Activated CD8-positive, alpha-beta T cell treated with anti-CD3 and anti-CD28 coated beads for 36 hours (primary cell): ENCODE results near the gene TGFBI. TPM values are rescaled to one million over a fixed set of nuclear protein-coding genes. Genes with fewer than 3 reads are reported as not detected.

Experiments used
- ATAC-seq: fragments of 200-7000 bp; cut with Tn5 transposase; one replicate; pipeline ENCODE4 v1.10.0; 2021; ENCODE audit warnings: mild to moderate bottlenecking, moderate library complexity
- CTCF ChIA-PET: fragments of 350-600 bp; sonication (Branson Sonifier 250); formaldehyde crosslinking; loops from one replicate; lab custom pipeline; 2021; ENCODE audit warnings: antibody characterized with exemption; lab: Charles Lee
- POLR2A ChIA-PET: fragments of 350-600 bp; sonication (Branson Sonifier 250); formaldehyde crosslinking; loops from one replicate; lab custom pipeline; 2021; ENCODE audit warnings: antibody characterized with exemption; lab: Charles Lee
- DNase-seq: peaks from one replicate; pipeline ENCODE4 v3.0.0-alpha.2; 2020
- H3K27ac Mint-ChIP-seq: one replicate; pipeline ENCODE4 v1.8.0; 2021; ENCODE audit warnings: mild to moderate bottlenecking, mixed read lengths
- H3K27me3 Mint-ChIP-seq: one replicate; pipeline ENCODE4 v1.8.0; 2021; ENCODE audit warnings: mixed read lengths
- H3K36me3 Mint-ChIP-seq: one replicate; pipeline ENCODE4 v1.8.0; 2021; ENCODE audit warnings: low read depth, mixed read lengths
- H3K4me1 Mint-ChIP-seq: one replicate; pipeline ENCODE4 v1.8.0; 2021; ENCODE audit warnings: low read depth, mixed read lengths
- H3K4me3 Mint-ChIP-seq: one replicate; pipeline ENCODE4 v1.8.0; 2021; ENCODE audit warnings: mild to moderate bottlenecking, moderate library complexity, mixed read lengths
- H3K9me3 Mint-ChIP-seq: one replicate; pipeline ENCODE4 v1.8.0; 2021; ENCODE audit warnings: mixed read lengths
- intact Hi-C: fragments of 100-400 bp; cut with micrococcal nuclease; formaldehyde crosslinking; loops from one replicate; pipeline ENCODE4 v1.10.0; 2022
- total RNA-seq, 2 experiments: library from RNA; stranded (reverse); gene quantifications; one replicate each; pipeline ENCODE4 v1.2.3, GENCODE V29; 2021
- TF ChIP-seq, protein P1 (sequence below): fragments of 200-600 bp; IDR thresholded peaks from one replicate; pipeline ENCODE4 v1.8.0; 2022; ENCODE audit warnings: antibody characterized with exemption, mild to moderate bottlenecking

The TGFBI gene
- total RNA-seq, 2 experiments from 2014 or later, result not detected

DNA sequence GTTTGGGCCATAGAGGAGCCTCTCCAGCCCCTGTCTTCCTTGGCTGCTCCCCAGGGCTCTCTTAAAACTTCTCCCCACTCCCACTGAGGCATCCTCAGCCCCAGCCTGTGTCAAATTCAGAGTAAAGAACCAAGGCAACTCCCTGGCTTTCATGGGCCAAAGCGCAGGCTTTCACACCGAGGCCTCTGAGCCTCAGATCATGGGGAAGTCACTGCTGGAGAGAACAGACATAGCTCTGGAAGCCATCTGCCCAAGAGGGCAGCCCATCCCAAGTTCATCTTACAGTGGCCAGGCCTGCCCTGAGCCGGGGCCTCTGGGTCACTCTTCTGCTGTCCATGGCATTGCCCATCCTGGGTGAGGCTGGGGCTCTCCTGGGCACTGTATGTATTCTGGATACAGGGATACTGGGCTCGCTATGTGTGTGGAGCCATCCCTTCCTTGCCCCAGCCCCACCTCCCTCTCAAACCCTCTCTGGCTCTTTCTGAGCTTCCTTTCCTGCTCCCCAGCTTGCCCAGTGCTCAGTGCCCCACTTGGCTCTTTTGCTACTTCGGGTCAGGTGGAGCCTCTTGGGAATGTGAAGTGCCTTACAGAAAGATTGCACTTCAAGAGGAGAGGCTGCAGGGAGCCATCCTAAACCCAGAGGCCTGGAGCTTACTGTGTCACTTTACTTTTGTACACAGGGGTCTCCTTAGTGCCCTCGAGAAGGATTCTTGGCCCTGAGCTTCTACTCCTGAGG, 33.0 kb downstream of the TGFBI start:
- Mint-ChIP-seq H3K4me3 (no peak overlapping the region), H3K9me3 (no peaks in the 10 kb centered on the region), H3K36me3 (no peaks in the 10 kb centered on the region), H3K27me3 (no peaks in the 10 kb centered on the region), H3K4me1 (no peaks in the 10 kb centered on the region), H3K27ac (no peak overlapping the region)
- TF ChIP-seq, protein P1, sequence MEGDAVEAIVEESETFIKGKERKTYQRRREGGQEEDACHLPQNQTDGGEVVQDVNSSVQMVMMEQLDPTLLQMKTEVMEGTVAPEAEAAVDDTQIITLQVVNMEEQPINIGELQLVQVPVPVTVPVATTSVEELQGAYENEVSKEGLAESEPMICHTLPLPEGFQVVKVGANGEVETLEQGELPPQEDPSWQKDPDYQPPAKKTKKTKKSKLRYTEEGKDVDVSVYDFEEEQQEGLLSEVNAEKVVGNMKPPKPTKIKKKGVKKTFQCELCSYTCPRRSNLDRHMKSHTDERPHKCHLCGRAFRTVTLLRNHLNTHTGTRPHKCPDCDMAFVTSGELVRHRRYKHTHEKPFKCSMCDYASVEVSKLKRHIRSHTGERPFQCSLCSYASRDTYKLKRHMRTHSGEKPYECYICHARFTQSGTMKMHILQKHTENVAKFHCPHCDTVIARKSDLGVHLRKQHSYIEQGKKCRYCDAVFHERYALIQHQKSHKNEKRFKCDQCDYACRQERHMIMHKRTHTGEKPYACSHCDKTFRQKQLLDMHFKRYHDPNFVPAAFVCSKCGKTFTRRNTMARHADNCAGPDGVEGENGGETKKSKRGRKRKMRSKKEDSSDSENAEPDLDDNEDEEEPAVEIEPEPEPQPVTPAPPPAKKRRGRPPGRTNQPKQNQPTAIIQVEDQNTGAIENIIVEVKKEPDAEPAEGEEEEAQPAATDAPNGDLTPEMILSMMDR, result no peak
- DNase-seq, result no peak
- POLR2A ChIA-PET, result no interaction called here
- intact Hi-C loops, result loop anchor here (5.0 kb wide), 1 partner anchor 174 kb away; no protein-coding TSS in a partner anchor
- no peak for ATAC-seq
- CTCF ChIA-PET, result no interaction called here

DNA sequence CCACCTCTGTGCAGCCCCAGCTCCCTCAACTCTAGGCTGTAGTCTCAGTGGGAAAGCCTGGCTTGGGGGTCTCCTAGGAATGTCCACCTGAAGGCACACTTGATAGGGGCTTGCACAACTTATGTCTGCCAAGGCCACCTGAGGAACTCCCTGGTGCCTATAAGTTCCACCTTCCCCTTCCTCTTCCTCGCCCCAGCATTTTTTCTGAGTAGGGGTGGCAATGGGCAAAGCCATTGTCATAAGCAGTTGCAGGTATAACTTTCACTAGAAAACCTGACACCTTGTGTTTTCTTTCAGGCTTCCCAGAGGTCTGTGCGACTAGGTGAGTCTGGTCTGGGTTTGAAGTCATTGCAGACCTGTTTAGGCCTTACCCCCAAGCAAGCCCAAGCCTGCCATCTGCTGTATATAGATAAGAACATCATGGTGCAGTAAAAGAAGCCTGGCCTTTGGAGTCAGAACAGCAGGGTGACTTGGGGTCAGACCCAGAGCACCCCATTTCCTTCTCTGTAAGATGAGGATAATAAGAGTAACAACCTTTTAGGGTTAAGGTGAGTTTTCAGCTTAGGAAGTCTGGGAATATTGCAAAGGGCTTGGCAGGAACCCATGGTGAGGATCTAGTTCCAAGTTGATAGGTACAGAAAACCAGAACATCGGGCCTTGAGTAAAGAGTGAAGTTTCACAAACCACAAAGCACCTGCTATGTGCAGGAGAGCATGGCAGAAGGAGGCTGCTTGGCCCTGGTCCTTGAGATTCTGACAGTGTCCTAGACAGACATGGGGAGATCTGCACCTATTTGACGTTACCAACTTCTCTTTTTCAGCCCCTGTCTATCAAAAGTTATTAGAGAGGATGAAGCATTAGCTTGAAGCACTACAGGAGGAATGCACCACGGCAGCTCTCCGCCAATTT, 33.8 kb downstream of the TGFBI start:
- H3K36me3 Mint-ChIP-seq, result no peaks in the 10 kb centered on the region
- ATAC-seq, result peak; percentile 70
- ChIA-PET POLR2A (no interaction called here), CTCF (interaction anchor here (1.5 kb wide), 1 partner anchor 20 kb away, joined by 4 read pairs; no protein-coding TSS in a partner anchor)
- H3K4me3 Mint-ChIP-seq, result no peak overlapping the region
- no peaks in the 10 kb centered on the region for H3K9me3 Mint-ChIP-seq
- TF ChIP-seq, protein P1, result no peak
- no peaks in the 10 kb centered on the region for H3K27me3 Mint-ChIP-seq
- H3K27ac Mint-ChIP-seq, result no peak overlapping the region
- no peaks in the 10 kb centered on the region for H3K4me1 Mint-ChIP-seq
- intact Hi-C loops, result loop anchor here (5.0 kb wide), 1 partner anchor 175 kb away; no protein-coding TSS in a partner anchor
- peak; percentile 34 for DNase-seq

DNA sequence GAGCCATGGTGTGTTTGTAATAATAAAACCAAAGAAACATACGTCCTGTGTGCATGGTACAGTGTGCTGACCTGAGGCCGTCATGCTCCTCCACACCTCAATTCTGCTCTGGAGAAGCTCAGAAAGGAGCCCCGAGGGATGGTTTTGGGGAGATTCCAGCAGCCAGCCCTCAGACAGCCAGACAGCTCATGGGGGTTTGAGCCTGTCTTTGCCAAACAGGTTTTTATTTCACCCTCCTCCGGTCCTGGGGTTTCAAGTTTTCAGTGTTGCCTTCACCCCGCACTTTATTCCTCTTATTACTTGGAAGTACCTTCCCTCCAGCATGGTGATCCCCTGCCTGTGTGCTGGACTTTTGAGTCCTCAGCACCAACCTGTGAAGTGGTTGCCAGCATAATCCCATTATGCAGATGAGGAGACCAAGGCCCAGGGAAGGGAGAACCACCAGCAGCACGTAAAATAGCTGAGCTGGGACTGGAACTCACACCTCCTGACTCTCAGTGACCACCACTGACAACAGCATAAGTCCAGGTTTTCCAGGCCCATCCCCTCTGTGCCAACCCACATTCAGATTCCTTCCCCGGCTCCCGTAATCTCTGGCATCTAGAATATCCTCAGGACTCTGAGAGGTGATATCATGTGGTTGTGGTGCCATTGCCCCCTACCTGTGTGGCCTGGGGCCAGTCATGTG, 35.1 kb downstream of the TGFBI start:
- ATAC-seq, result no peak
- no peak overlapping the region for H3K27ac Mint-ChIP-seq

DNA sequence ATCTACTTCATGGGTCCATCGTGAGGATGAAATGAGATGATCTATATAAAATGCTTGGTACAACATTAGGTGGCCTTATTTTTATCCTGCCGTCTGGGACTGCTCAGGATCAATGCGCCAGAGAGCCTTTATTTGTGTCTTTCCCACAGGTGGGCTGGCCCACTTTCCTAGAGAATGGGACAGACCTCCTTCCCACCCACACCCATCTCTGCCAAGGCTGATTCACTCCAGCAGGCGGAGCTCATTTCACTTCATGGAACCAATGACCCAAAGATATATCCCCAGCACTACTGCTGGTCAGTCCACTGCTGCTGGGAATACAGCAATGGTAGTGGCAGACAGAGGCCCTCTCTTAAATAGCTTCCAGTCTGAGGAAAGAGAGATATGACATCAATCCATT, 35.7 kb downstream of the TGFBI start:
- Mint-ChIP-seq H3K9me3 (no peaks in the 10 kb centered on the region), H3K4me3 (no peak overlapping the region), H3K36me3 (no peaks in the 10 kb centered on the region), H3K27me3 (no peaks in the 10 kb centered on the region), H3K27ac (no peak overlapping the region), H3K4me1 (no peaks in the 10 kb centered on the region)
- POLR2A ChIA-PET, result no interaction called here
- ATAC-seq, result no peak
- no peak for DNase-seq
- TF ChIP-seq, protein P1, result no peak
- intact Hi-C loops, result loop anchor here (5.0 kb wide), 1 partner anchor 177 kb away; no protein-coding TSS in a partner anchor
- CTCF ChIA-PET, result no interaction called here

More for the DNA sequence above, 35.1 kb downstream of the TGFBI start:
- ChIA-PET POLR2A (interaction anchor here (0.6 kb wide), 1 partner anchor 813 kb away, joined by 4 read pairs; no protein-coding TSS in a partner anchor), CTCF (interaction anchor here (1.5 kb wide), 1 partner anchor 19 kb away, joined by 4 read pairs; no protein-coding TSS in a partner anchor)
- Mint-ChIP-seq H3K36me3 (no peaks in the 10 kb centered on the region), H3K9me3 (no peaks in the 10 kb centered on the region), H3K27me3 (no peaks in the 10 kb centered on the region), H3K4me3 (no peak overlapping the region), H3K4me1 (no peaks in the 10 kb centered on the region)
- TF ChIP-seq, protein P1, result no peak
- no peak for DNase-seq
- intact Hi-C loops, result loop anchor here (5.0 kb wide), 1 partner anchor 177 kb away; no protein-coding TSS in a partner anchor
